ENCODE data around the gene LPAR1.

DNA sequence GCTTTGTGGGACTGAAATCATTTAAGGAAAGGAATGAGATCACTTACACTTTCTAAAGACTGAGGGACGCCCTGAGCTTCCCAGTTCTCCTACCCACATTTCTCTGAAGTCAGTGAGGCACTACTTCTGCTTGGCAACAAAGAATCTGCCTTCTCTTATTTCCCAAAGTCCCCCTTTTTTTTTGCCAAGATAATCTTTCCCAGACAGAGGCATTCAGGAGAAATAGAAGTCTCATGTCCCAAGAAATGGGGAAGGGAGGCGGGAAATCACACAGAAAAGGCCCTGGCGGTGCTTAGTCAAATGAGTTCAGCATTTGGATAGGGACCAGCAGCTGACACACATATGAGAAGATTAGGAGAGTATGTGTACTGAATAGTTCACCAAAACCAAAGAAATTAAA lies 210.0 kb downstream of the LPAR1 start:
- TF ChIP-seq, protein P1, sequence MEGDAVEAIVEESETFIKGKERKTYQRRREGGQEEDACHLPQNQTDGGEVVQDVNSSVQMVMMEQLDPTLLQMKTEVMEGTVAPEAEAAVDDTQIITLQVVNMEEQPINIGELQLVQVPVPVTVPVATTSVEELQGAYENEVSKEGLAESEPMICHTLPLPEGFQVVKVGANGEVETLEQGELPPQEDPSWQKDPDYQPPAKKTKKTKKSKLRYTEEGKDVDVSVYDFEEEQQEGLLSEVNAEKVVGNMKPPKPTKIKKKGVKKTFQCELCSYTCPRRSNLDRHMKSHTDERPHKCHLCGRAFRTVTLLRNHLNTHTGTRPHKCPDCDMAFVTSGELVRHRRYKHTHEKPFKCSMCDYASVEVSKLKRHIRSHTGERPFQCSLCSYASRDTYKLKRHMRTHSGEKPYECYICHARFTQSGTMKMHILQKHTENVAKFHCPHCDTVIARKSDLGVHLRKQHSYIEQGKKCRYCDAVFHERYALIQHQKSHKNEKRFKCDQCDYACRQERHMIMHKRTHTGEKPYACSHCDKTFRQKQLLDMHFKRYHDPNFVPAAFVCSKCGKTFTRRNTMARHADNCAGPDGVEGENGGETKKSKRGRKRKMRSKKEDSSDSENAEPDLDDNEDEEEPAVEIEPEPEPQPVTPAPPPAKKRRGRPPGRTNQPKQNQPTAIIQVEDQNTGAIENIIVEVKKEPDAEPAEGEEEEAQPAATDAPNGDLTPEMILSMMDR (conservative IDR thresholded peaks at IDR 0.05 in 1 of 2, IDR thresholded peaks at IDR 0.05 in 1 of 2; ENCODE audit: extremely low read depth in 1 of 2, insufficient read depth in 1 of 2, low read depth in 1 of 2, low read length in 2 of 2) = no peak
- TF ChIP-seq EZH2 (IDR thresholded peaks at IDR 0.05; ENCODE audit: borderline replicate concordance, low read length) = no peak

All from mammary epithelial cell (primary cell).